ENCODE results near the gene CLEC10A. TPM values are rescaled to one million over a fixed set of nuclear protein-coding genes. Genes with fewer than 3 reads are reported as not detected.
"Not testable (repeated sequence)": the region's sequence is repeated elsewhere in the genome, so short reads cannot be mapped to it uniquely, and the experiment has no call there.

Gene CLEC10A
- total RNA-seq, 1 donor from 2014 or later = 20.6 TPM

GRCh38 chr17:7078711-7079110 is 1.3 kb downstream of the CLEC10A start:
- DNase-seq (ENCODE audit: low spot score) = peak; percentile 81

- no peak for DNase-seq (ENCODE audit: low spot score)
Measured at GRCh38 chr17:7077911-7078546, 2.0 kb downstream of the CLEC10A start.

- no peak for DNase-seq (ENCODE audit: low spot score)
Measured at GRCh38 chr17:7074931-7075330, 5.1 kb downstream of the CLEC10A start.

GRCh38 chr17:7072406-7072805 is 7.6 kb downstream of the CLEC10A start:
- DNase-seq (ENCODE audit: low spot score) = no peak

GRCh38 chr17:7070712-7071111 is 9.3 kb downstream of the CLEC10A start:
- DNase-seq (ENCODE audit: low spot score) = no peak

GRCh38 chr17:7068268-7068667 is 11.8 kb downstream of the CLEC10A start:
- DNase-seq (ENCODE audit: low spot score) = no peak

GRCh38 chr17:7067198-7067597 is 12.9 kb downstream of the CLEC10A start:
- DNase-seq (ENCODE audit: low spot score) = no peak

GRCh38 chr17:7064261-7064660 is 15.8 kb downstream of the CLEC10A start:
- DNase-seq (ENCODE audit: low spot score) = no peak

- no peak for DNase-seq (ENCODE audit: low spot score)
Measured at GRCh38 chr17:7063518-7064094, 16.4 kb downstream of the CLEC10A start.

- DNase-seq (ENCODE audit: low spot score) = no peak
Measured at GRCh38 chr17:7060165-7060891, 19.7 kb downstream of the CLEC10A start.

GRCh38 chr17:7058831-7059447 is 21.1 kb downstream of the CLEC10A start:
- DNase-seq (ENCODE audit: low spot score) = no peak

- DNase-seq (ENCODE audit: low spot score) = no peak
Measured at GRCh38 chr17:7056386-7056785, 23.7 kb downstream of the CLEC10A start.

GRCh38 chr17:7050583-7050982 is 29.5 kb downstream of the CLEC10A start:
- DNase-seq (ENCODE audit: low spot score) = not testable (repeated sequence)

- no peak for DNase-seq (ENCODE audit: low spot score)
Measured at GRCh38 chr17:7048968-7049367, 31.1 kb downstream of the CLEC10A start.

- no peak for DNase-seq (ENCODE audit: low spot score)
Measured at GRCh38 chr17:7047566-7047965, 32.5 kb downstream of the CLEC10A start.

- not testable (repeated sequence) for DNase-seq (ENCODE audit: low spot score)
Measured at GRCh38 chr17:7046725-7047397, 33.2 kb downstream of the CLEC10A start.

GRCh38 chr17:7046127-7046724 is 33.8 kb downstream of the CLEC10A start:
- no peak for DNase-seq (ENCODE audit: low spot score)

- no peak for DNase-seq (ENCODE audit: low spot score)
Measured at GRCh38 chr17:7045492-7046126, 34.4 kb downstream of the CLEC10A start.

GRCh38 chr17:7043497-7044198 is 36.4 kb downstream of the CLEC10A start, which contains the start of gene SLC16A11:
SLC16A11 (minus strand) TSS chr17:7044092; CDS start chr17:7043513, 579 bp downstream.
- DNase-seq (ENCODE audit: low spot score) = no peak

- no peak for DNase-seq (ENCODE audit: low spot score)
Measured at GRCh38 chr17:7043182-7043496, 36.9 kb downstream of the CLEC10A start.
